ENCODE data around the gene TRERF1. TPM values are rescaled to one million over a fixed set of nuclear protein-coding genes. Genes with fewer than 3 reads are reported as not detected.

TRERF1 gene
- total RNA-seq, 1 experiment from 2014 or later = 13.9 TPM

GRCh38 chr6:42392833-42393232 lies 58.9 kb downstream of the TRERF1 start:
- CTCF ChIA-PET = no interaction called here
- Histone ChIP-seq H3K4me1 (ENCODE audit: insufficient read depth, low read length) (no peaks in the 10 kb centered on the region; the same call in 1 of the 2 replicates), H3K27ac (ENCODE audit: low read length) (no peak overlapping the region), H3K27me3 (ENCODE audit: low read length) (no peaks in the 10 kb centered on the region), H4K20me1 (ENCODE audit: low read length) (no peaks in the 10 kb centered on the region), H3K36me3 (ENCODE audit: low read depth, low read length) (peaks cover 6% of the 10 kb centered on the region; the same call in 1 of the 2 replicates), H3K4me3 (ENCODE audit: low read length) (no peak overlapping the region), H2AFZ (ENCODE audit: low read length) (no peak overlapping the region), H3K9ac (ENCODE audit: low read length) (no peak overlapping the region), H3K4me2 (ENCODE audit: low read length) (no peak overlapping the region), H3K79me2 (ENCODE audit: low read length) (peaks cover 96% of the 10 kb centered on the region), H3F3A (ENCODE audit: low read length, unreplicated experiment) (no peaks in the 10 kb centered on the region), H3K9me2 (replicated peaks; ENCODE audit: low read length) (no peaks in the 10 kb centered on the region), H3K9me3 (ENCODE audit: low read length) (no peaks in the 10 kb centered on the region)
- ATAC-seq (no peak), DNase-seq (no peak)
- POLR2A ChIA-PET (ENCODE audit: unreplicated experiment) = no interaction called here
- intact Hi-C loops (cut with micrococcal nuclease) = no loop called here
- no TSS peak for BruUV-seq (replicated peaks)
- no peak for TF ChIP-seq CTCF (conservative IDR thresholded peaks at IDR 0.05; ENCODE audit: low read depth, low read length)
- no peak for TF ChIP-seq EZH2 (IDR thresholded peaks at IDR 0.05; ENCODE audit: low read length, unreplicated experiment)
- TF ChIP-seq EZH2phosphoT487 (IDR thresholded peaks at IDR 0.05; ENCODE audit: borderline replicate concordance, low read length) = no peak

GRCh38 chr6:42391441-42391840 lies 60.3 kb downstream of the TRERF1 start:
- Histone ChIP-seq H3K36me3 (ENCODE audit: low read depth, low read length) (peaks cover 6% of the 10 kb centered on the region; the same call in 1 of the 2 replicates), H3K79me2 (ENCODE audit: low read length) (peaks cover 93% of the 10 kb centered on the region), H3F3A (ENCODE audit: low read length, unreplicated experiment) (no peaks in the 10 kb centered on the region), H3K27ac (ENCODE audit: low read length) (no peak overlapping the region), H4K20me1 (ENCODE audit: low read length) (no peaks in the 10 kb centered on the region), H3K9ac (ENCODE audit: low read length) (no peak overlapping the region), H3K9me3 (ENCODE audit: low read length) (no peaks in the 10 kb centered on the region), H3K4me3 (ENCODE audit: low read length) (no peak overlapping the region), H3K4me2 (ENCODE audit: low read length) (no peak overlapping the region), H3K27me3 (ENCODE audit: low read length) (no peaks in the 10 kb centered on the region), H3K4me1 (ENCODE audit: insufficient read depth, low read length) (peaks cover 5% of the 10 kb centered on the region; the same call in 1 of the 2 replicates), H3K9me2 (replicated peaks; ENCODE audit: low read length) (no peaks in the 10 kb centered on the region), H2AFZ (ENCODE audit: low read length) (no peak overlapping the region)
- BruUV-seq (replicated peaks) = no TSS peak
- intact Hi-C loops (cut with micrococcal nuclease) = no loop called here
- no peak for ATAC-seq
- TF ChIP-seq CTCF (conservative IDR thresholded peaks at IDR 0.05; ENCODE audit: low read depth, low read length) (no peak), EZH2 (IDR thresholded peaks at IDR 0.05; ENCODE audit: low read length, unreplicated experiment) (no peak), EZH2phosphoT487 (IDR thresholded peaks at IDR 0.05; ENCODE audit: borderline replicate concordance, low read length) (no peak)
- CTCF ChIA-PET = no interaction called here
- DNase-seq = no peak
- POLR2A ChIA-PET (ENCODE audit: unreplicated experiment) = no interaction called here

DNA sequence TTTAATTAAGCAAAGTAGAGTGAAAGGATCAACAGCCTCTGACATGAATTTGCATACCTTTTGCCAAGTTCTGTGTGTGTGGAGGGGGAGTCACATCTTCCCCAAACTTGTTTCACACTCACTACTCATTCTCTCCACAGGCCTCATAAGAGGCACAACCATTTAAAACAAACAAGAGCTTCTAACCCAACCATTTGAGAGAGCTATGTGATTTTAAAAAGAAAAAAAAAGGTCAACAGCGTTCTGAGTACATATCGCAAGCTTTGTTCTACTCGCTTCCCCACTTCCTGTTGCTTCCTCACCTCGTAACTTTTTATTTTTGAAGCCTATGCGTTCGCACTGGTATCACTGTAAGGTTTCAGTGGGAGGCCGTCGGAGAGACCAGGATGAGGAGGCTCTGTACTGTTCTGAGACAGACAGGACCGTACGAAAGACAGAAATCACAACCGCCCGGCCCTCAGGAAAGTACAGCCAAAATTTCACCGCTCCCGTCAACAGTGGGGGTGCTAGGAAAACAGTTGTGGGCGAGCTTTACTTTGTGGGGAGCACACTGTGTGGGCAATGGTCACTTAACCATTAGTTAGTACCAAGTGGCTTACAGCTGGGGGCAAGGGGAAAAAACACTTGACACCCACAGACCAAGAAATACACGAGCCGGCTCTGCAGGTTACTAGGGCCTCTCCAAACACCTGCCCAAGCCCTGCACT lies 61.3 kb downstream of the TRERF1 start:
- ChIA-PET CTCF (interaction anchor here (0.6 kb wide), 1 partner anchor 89 kb away, joined by 4 read pairs; no protein-coding TSS in a partner anchor), POLR2A (ENCODE audit: unreplicated experiment) (no interaction called here)
- Histone ChIP-seq H3K9me2 (replicated peaks; ENCODE audit: low read length) (no peaks in the 10 kb centered on the region), H2AFZ (ENCODE audit: low read length) (no peak overlapping the region), H3K79me2 (ENCODE audit: low read length) (peaks cover 94% of the 10 kb centered on the region), H3K4me3 (ENCODE audit: low read length) (no peak overlapping the region), H3K4me2 (ENCODE audit: low read length) (no peak overlapping the region), H3F3A (ENCODE audit: low read length, unreplicated experiment) (no peaks in the 10 kb centered on the region), H3K27me3 (ENCODE audit: low read length) (no peaks in the 10 kb centered on the region), H3K9ac (ENCODE audit: low read length) (no peak overlapping the region), H3K9me3 (ENCODE audit: low read length) (no peaks in the 10 kb centered on the region), H3K4me1 (ENCODE audit: insufficient read depth, low read length) (peaks cover 5% of the 10 kb centered on the region; the same call in 1 of the 2 replicates), H3K27ac (ENCODE audit: low read length) (no peak overlapping the region), H3K36me3 (ENCODE audit: low read depth, low read length) (peaks cover 6% of the 10 kb centered on the region; the same call in 1 of the 2 replicates), H4K20me1 (ENCODE audit: low read length) (no peaks in the 10 kb centered on the region)
- no peak for TF ChIP-seq CTCF (conservative IDR thresholded peaks at IDR 0.05; ENCODE audit: low read depth, low read length)
- no peak for TF ChIP-seq EZH2 (IDR thresholded peaks at IDR 0.05; ENCODE audit: low read length, unreplicated experiment)
- no peak for TF ChIP-seq EZH2phosphoT487 (IDR thresholded peaks at IDR 0.05; ENCODE audit: borderline replicate concordance, low read length)
- ATAC-seq (no peak), DNase-seq (no peak)
- intact Hi-C loops (cut with micrococcal nuclease) = no loop called here
- BruUV-seq (replicated peaks) = no TSS peak
